ENCODE results near the gene SIRT6. TPM values are rescaled to one million over a fixed set of nuclear protein-coding genes. Genes with fewer than 3 reads are reported as not detected.
A peak's percentile ranks its signal among the peaks of the same experiment; 100 is the strongest.

Gene SIRT6
- total RNA-seq, 6 donors from 2014 or later: 20.8 to 55.0 (median 27.8) TPM

GRCh38 chr19:4186087-4186993 is 4.0 kb upstream of the SIRT6 start:
- no peaks in the 10 kb centered on the region for H3K9me3 ChIP-seq
- peaks cover 10 to 22% (median 16%) of the 10 kb centered on the region in 4 donors for H3K4me1 ChIP-seq
- no peak for TF ChIP-seq EP300 (IDR thresholded peaks at IDR 0.05)
- TF ChIP-seq CTCF (IDR thresholded peaks at IDR 0.05): peak; percentile 15 to 73 (median 66)
- TF ChIP-seq POLR2AphosphoS5 (IDR thresholded peaks at IDR 0.05): no peak
- TF ChIP-seq POLR2A (IDR thresholded peaks at IDR 0.05): no peak
- no peak overlapping the region for H3K4me3 ChIP-seq
- peak in 1 of 2 donors; percentile 63 for DNase-seq
- peak in 1 of 2 donors; percentile 69 for ATAC-seq (ENCODE audit: low FRiP score in 2 of 2)
- H3K27ac ChIP-seq: no peak overlapping the region
- WGBS, 2 donors: 28 to 39% methylated on average over 22 of the region's 22 CpGs
- H3K27me3 ChIP-seq: no peaks in the 10 kb centered on the region
- H3K36me3 ChIP-seq: no peaks in the 10 kb centered on the region

- Histone ChIP-seq H3K36me3 (peaks cover 0 to 1% (median 0%) of the 10 kb centered on the region in 4 donors), H3K9me3 (no peaks in the 10 kb centered on the region), H3K27ac (no peak overlapping the region), H3K4me3 (no peak overlapping the region), H3K27me3 (no peaks in the 10 kb centered on the region), H3K4me1 (peaks cover 18 to 30% (median 24%) of the 10 kb centered on the region in 4 donors)
- DNase-seq: no peak
- ATAC-seq (ENCODE audit: low FRiP score in 2 of 2): no peak
- WGBS, 2 donors: 66% methylated on average over 3 to 7 of the region's 9 CpGs
- no peak for TF ChIP-seq EP300 (IDR thresholded peaks at IDR 0.05)
- TF ChIP-seq CTCF (IDR thresholded peaks at IDR 0.05): no peak
- no peak for TF ChIP-seq POLR2AphosphoS5 (IDR thresholded peaks at IDR 0.05)
- TF ChIP-seq POLR2A (IDR thresholded peaks at IDR 0.05): no peak
These were observed 3.2 kb upstream of the SIRT6 start for GRCh38 chr19:4185413-4186086.

- no peak for TF ChIP-seq EP300 (IDR thresholded peaks at IDR 0.05)
- no peak for TF ChIP-seq POLR2A (IDR thresholded peaks at IDR 0.05)
- TF ChIP-seq CTCF (IDR thresholded peaks at IDR 0.05): no peak
- no peak for TF ChIP-seq POLR2AphosphoS5 (IDR thresholded peaks at IDR 0.05)
- no peak overlapping the region for H3K4me3 ChIP-seq
- peaks cover 0 to 8% (median 0%) of the 10 kb centered on the region in 4 donors for H3K36me3 ChIP-seq
- no peak overlapping the region for H3K27ac ChIP-seq
- ATAC-seq (ENCODE audit: low FRiP score in 2 of 2) (no peak), DNase-seq (no peak)
- 93 to 97% methylated on average over 2 of the region's 2 CpGs for WGBS, 2 donors
- H3K27me3 ChIP-seq: no peaks in the 10 kb centered on the region
- H3K9me3 ChIP-seq: no peaks in the 10 kb centered on the region
- peaks cover 19 to 33% (median 25%) of the 10 kb centered on the region in 4 donors for H3K4me1 ChIP-seq
These were observed 2.5 kb upstream of the SIRT6 start for GRCh38 chr19:4184718-4185352.

- peak in 1 of 2 donors; percentile 81 for DNase-seq
- Histone ChIP-seq H3K4me1 (peaks cover 19 to 33% (median 25%) of the 10 kb centered on the region in 4 donors), H3K36me3 (peaks cover 0 to 15% (median 1%) of the 10 kb centered on the region in 4 donors), H3K27ac (no peak overlapping the region), H3K27me3 (no peaks in the 10 kb centered on the region), H3K9me3 (no peaks in the 10 kb centered on the region), H3K4me3 (no peak overlapping the region)
- 39 to 43% methylated on average over 15 to 22 of the region's 23 CpGs for WGBS, 2 donors
- no peak for ATAC-seq (ENCODE audit: low FRiP score in 2 of 2)
- no peak for TF ChIP-seq POLR2A (IDR thresholded peaks at IDR 0.05)
- TF ChIP-seq POLR2AphosphoS5 (IDR thresholded peaks at IDR 0.05): no peak
- no peak for TF ChIP-seq CTCF (IDR thresholded peaks at IDR 0.05)
- no peak for TF ChIP-seq EP300 (IDR thresholded peaks at IDR 0.05)
These were observed 1.8 kb upstream of the SIRT6 start for GRCh38 chr19:4183967-4184717.

Measured in upper lobe of left lung (tissue), 6 donors.